HG02588 (cell line): ENCODE data around the gene STN1.

ENCODE experiments used
- ATAC-seq: cut with Tn5 transposase; IDR thresholded peaks from one replicate; pipeline ENCODE4 v1.9.1; 2021; ENCODE audit warnings: mild to moderate bottlenecking, moderate library complexity; ENCODE audit not compliant: unreplicated experiment

Gene STN1

GRCh38 chr10:103895411-103896186 lies 22.4 kb downstream of the STN1 start:
- ATAC-seq: no peak

GRCh38 chr10:103894441-103894864 lies 23.5 kb downstream of the STN1 start:
- no peak for ATAC-seq

GRCh38 chr10:103893817-103894216 lies 24.2 kb downstream of the STN1 start:
- no peak for ATAC-seq

GRCh38 chr10:103892181-103892580 lies 25.8 kb downstream of the STN1 start:
- ATAC-seq: no peak

- ATAC-seq: no peak
Measured at GRCh38 chr10:103890688-103891087, 27.3 kb downstream of the STN1 start.

GRCh38 chr10:103890194-103890658 lies 27.8 kb downstream of the STN1 start:
- ATAC-seq: no peak

GRCh38 chr10:103889121-103889720 lies 28.8 kb downstream of the STN1 start:
- ATAC-seq: no peak

- peak; percentile 65 for ATAC-seq
Measured at GRCh38 chr10:103888113-103888841, 29.7 kb downstream of the STN1 start.

GRCh38 chr10:103885617-103886016 lies 32.4 kb downstream of the STN1 start:
- no peak for ATAC-seq

GRCh38 chr10:103884681-103885139 lies 33.3 kb downstream of the STN1 start:
- ATAC-seq: no peak

- ATAC-seq: no peak
Measured at GRCh38 chr10:103882285-103883007, 35.5 kb downstream of the STN1 start.

GRCh38 chr10:103881416-103882284 lies 36.3 kb downstream of the STN1 start:
- ATAC-seq: no peak

GRCh38 chr10:103879831-103880230 lies 38.2 kb downstream of the STN1 start:
- no peak for ATAC-seq

GRCh38 chr10:103879409-103879808 lies 38.6 kb downstream of the STN1 start:
- no peak for ATAC-seq

- no peak for ATAC-seq
Measured at GRCh38 chr10:103877861-103878260, 40.1 kb downstream of the STN1 start.

GRCh38 chr10:103876155-103876554 lies 41.8 kb downstream of the STN1 start:
- ATAC-seq: no peak

- ATAC-seq: no peak
Measured at GRCh38 chr10:103874730-103875129, 43.3 kb downstream of the STN1 start.

- no peak for ATAC-seq
Measured at GRCh38 chr10:103872137-103872931, 45.6 kb downstream of the STN1 start.

GRCh38 chr10:103871006-103871405 lies 47.0 kb downstream of the STN1 start:
- ATAC-seq: no peak
